Frontal cortex (tissue), 4 donors: ENCODE measurements around the gene GPR68. TPM values are rescaled to one million over a fixed set of nuclear protein-coding genes. Genes with fewer than 3 reads are reported as not detected.
"Not testable (repeated sequence)": the region's sequence is repeated elsewhere in the genome, so short reads cannot be mapped to it uniquely, and the experiment has no call there.

Experiments used
- DNase-seq, 2 donors: peaks; one replicate each; pipeline ENCODE4 v3.0.0; 2012; ENCODE audit warnings: low spot score in 2 of 2
- FAIRE-seq: peaks from 2 replicates; lab custom pipeline; 2012; peaks lifted over from hg19 to GRCh38; lab: Jason Lieb, UNC
- total RNA-seq: library from RNA; depleted of rRNA; stranded (reverse); fragments of >200 nt; gene quantifications from one replicate; pipeline ENCODE4 v1.2.3, GENCODE V29; 2014
- donor health status: control.
- donor health status: control.
- donor health status: control.

Gene GPR68
- total RNA-seq, 1 donor from 2014 or later, result 4.9 TPM

DNA sequence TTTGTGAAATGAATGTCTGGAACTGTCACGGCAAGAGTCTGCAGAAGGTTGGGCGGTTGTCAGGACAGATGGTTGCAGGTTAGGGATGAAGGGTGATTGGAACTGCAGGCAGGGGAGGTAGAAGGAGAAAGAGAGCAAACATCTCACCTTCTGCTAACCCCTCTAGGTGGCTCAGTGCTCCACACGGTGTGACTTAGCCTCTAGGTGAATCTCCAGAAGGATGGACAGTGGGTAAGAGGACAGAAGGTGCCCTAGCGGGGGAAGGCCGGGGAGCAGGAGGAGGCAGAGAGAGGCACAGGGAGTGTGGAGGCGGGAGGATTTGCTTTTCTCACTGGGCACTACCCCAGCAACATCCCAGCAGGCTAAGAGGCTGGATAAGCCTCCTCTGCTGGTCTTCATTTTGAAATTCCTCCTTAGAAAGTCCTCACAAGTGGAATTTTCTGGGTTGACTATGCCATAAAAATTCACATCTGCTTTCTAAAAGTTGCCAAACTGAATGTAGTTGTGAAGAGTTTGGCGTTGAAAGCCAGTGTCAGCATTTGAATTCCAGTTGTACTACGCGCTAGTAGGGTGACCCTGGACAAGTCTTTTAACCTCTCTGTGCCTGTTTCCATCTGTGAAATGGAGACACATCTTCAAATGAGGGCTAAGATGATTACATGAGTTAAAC lies 10.7 kb upstream of the GPR68 start:
- DNase-seq, result no peak
- FAIRE-seq, result no peak

DNA sequence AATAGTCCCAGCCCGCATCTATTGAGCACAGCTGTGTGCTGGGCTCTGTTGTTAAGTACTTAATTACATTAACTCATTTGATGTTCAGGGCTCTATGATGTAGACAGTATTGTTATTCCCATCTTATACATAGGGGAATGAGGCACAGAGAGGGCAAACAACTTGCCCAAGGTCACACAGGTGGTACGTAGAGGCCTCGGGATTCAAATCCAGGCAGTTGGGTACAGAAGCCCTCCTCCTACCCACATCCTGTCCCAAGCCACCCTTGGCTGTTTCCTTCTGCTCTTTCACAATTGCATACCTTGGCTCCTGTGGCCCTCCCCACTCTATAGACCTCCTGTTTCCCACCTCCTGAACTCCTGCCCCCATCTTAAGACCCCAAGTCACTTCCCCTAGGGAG lies 10.0 kb upstream of the GPR68 start:
- no peak for DNase-seq
- no peak for FAIRE-seq

DNA sequence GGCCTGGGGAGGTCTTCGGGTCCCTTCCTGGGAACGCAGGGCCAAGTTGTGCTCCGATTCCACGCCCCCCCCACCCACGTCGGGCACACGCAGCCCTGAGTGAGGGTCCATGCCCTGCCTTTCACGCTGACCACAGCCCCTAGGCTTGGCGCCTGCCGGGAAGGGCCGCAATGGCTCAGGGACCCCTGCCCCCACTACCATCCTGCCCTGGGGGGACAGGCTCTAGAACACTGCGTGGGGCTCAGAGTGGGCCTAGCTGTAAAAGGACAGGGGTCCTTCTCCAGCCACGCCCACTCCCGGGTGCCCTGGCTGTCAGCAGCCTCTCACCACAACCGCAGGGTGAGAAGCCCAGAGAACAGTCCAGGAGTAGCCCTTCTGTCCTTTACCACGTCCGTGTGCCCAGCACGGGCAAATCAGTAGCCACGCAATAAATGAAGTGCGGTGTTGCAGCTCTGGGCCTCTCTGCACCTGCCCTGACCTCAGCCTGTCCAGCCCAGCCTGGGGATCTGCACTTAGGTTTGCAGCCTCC lies 9.4 kb upstream of the GPR68 start:
- DNase-seq (no peak), FAIRE-seq (no peak)

DNA sequence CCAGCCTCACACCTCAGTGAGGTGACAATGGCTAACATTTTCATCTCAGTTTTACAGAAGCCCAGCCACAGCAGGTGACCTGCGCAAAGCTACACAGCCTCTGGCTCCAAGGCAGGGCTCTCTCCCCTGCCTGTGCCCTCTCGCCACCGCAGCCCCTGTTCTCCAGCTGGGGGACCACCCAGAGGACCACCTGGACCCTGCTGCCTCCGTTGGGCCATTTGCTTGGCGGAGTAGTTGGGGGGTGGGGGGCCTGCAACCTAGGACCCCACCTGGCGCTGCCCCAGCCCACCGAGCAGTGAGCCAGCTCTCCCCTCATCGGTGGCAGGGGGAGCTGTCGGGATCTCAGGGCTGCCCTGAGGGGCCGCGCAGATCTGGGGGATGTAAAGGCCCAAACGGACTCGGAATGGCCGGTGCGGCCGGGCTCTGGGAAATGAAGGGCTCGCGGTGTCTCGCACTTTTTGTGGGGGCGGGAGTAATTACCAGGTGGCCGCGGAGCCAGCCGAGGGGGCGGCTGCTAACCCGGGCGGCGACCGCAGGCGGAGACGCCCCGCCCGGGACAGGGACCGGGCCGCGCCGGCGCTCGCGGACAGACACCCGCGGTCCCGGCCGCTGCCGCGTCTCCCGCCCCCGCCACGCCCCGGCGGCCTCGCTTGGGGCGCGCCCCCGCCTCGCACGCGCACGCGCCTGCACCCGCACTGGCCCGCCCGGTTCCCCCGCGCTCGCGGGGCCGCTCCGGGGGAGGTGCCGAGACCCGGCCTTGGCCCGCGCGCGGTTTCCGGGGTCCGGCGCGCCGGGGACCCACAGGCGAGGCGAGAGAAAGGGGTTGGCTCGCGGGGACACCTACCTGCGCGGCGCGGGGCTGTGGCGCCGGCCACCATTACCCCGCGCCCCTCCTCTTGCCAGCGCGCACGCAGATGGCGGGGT lies 8.6 kb upstream of the GPR68 start:
- FAIRE-seq (no peak), DNase-seq (peak; percentile 51 to 74)

DNA sequence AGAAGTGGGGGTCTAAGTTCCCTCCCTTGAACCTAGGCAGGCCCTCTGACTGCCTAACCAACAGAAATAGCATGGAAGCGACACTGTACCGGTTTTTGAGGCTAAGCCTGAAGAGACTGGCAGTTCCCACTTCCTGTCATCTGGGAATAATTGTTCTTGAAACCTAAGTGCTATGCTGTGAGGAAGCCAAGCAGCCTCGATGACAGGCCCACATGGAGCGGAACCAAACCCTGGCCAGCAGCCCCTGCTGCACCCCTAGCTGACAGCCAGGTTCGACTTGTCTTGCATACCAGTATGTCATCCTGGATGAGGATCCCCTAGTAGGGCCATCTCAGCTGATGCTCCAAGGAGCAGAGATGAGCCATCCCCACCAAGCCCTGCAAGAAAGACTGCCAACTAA lies 6.4 kb upstream of the GPR68 start:
- no peak for FAIRE-seq
- DNase-seq, result no peak

DNA sequence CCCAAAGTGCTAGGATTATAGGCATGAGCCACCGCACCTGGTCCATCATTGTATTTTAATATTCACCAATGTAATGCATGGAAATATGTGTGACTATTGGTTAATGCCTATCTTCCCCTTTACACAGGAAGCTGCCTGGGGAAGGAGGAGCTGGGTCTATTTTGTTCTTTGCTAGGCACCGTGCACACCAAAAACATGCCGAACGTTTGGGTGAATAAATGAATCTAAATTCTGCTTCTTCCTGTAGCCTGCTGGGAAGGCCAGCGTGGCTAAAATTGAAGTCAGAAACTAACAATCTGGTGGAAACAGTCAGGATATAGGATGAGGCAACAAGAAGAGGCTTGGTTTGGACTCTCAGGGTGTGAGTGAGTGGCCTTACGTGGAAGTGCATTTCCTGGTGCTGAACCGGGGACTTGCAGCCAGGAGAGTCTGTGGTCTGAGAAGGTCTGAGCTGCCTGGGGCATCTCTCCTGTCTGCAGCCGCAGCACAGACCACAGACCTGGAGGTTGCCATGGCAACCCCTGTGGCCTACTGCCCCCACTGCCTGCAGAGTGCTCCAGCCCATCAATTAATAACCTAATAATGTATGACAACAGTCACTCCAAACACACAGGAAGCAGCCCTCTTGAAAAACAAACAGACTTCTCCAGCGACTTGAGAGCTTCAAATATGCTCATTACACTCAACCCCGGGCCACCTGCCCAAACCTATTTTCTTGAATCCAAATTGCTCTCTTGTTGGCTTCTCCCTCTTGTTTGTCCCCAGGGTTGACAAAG lies 5.5 kb upstream of the GPR68 start:
- FAIRE-seq, result no peak
- no peak for DNase-seq

DNA sequence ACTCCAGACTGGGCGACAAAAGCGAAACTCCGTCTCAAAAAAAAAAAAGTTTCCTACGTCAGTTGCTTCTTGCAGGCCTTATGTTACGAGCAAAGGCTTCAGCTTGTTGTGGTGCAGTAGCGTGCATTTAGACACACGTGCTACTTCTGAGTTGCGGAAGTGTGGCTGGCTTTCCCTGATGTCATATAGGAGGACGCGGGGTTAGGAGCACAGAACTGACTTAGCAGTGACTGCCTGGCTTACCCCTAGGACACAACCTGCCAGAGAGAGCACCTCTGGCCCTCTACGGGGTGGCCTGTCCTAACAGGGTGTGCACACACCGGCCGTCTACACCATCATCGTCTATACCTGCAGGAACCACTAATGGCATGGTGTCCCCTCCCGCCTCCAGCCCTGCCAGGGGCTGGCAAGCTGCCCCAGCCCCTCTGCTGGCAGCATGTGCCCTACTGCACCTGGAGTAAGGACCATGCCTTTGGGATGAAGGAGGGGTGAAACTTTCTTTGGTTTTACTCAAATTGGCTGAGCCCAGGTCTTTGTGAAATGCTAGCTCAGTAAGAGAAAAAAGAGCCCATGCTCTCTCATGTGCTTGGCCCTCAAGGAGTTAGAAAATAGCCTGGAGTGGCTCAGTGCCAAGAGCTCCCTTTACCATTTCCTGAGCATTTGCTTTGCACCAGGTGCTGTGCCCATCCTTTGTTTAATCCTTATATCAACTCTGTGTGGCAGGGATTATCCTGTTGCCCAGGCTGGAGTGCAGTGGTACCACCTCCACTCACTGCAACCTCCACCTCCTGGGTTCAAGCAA lies 1.7 kb upstream of the GPR68 start:
- DNase-seq (no peak), FAIRE-seq (no peak)

DNA sequence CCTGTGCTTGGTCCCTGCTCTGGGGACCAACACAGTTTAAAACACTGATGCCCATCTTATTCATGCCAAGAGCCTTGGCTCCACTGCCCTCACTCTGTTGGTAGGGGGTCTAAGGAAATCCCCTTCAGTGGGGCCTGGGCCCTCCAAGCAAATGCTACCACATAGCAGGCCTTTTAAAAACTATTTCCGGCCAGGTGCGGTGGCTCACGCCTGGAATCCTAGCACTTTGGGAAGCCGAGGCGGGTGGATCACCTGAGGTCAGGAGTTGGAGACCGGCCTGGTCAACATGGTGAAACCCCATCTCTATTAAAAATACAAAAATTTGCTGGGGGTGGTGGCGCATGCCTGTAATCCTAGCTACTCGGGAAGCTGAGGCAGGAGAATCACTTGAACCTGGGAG lies 1.1 kb upstream of the GPR68 start:
- not testable (repeated sequence) for FAIRE-seq

DNA sequence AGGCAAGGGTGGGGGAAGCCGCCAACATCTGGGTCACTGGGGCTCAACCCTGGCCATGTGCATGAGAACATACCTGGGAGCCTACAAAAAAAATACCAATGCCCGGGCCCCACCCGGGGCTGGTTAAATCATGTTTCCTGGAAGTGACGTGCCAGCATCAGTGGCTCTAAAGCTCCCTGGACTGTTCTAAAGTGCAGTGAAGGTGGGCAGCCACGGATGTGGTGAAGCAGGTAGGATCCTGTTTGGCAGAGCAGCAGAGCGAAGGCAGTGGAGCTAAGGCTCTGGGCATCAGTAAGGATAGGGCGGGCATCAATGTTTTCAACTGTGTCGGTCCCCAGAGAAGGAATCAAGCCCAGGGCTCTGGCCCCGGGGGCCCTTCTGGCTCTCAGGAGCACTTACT lies 525 bp upstream of the GPR68 start:
- FAIRE-seq, result no peak
- DNase-seq, result no peak

More for the DNA sequence above, 1.1 kb upstream of the GPR68 start:
- not testable (repeated sequence) for DNase-seq

DNA sequence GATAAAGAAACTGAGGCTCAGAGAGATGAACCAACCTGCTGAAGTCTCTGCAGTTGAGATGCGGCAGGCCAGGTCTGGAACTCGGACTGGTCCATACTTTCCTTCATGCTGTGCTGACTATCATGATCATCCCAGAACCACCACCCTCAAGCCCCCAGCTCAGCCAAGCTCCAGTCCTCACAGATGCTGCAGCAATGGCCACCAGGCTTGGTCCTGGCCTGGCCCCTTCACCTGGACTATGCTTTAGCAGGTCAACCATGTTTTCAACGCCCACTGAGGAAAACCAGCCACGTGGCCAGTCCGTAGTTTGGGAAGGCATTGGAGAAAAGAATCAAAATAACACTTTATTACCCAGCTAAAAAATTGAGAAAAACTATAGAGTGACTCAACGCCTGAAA lies 1.4 kb downstream of the GPR68 start:
- no peak for FAIRE-seq
- no peak for DNase-seq

DNA sequence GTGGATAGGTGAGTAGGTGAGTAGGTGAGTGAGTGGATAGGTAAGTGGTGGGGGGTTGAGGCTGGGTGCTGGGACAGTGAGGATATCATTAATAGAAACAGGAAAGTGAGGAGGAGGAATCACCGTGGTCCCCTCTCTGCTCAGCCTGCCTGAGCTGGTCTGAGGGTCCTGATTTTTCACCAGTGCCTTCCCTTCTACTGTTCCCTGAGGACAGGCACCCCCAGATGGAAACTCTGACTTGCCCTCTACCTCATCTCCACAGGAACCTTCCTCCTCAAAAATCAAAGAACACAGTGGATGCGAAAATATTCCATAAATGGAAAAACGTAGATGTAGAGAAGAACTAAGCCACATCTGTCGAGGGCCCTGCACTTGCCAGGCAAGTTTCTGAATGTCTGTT lies 1.9 kb downstream of the GPR68 start:
- DNase-seq (no peak), FAIRE-seq (no peak)

DNA sequence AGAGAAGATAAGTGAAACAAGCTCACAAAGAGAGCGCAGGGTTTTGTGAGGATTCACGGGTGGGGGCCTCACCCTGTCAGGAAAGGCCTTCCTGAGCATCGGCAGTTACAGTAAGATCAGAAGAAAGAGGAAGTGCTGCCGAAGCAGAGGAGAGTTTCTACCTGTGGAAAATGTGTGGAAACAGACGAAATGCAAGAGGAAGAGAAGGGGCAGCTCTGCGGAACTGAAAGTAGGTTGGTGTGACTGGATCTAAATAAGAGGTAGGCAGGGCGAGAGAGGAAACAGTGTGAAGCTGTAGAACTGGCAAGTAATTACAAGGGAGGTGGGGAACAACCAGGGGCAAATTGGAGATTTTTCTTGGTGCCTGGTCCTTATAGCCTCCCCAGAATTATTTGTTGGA lies 2.6 kb downstream of the GPR68 start:
- FAIRE-seq (no peak), DNase-seq (no peak)

DNA sequence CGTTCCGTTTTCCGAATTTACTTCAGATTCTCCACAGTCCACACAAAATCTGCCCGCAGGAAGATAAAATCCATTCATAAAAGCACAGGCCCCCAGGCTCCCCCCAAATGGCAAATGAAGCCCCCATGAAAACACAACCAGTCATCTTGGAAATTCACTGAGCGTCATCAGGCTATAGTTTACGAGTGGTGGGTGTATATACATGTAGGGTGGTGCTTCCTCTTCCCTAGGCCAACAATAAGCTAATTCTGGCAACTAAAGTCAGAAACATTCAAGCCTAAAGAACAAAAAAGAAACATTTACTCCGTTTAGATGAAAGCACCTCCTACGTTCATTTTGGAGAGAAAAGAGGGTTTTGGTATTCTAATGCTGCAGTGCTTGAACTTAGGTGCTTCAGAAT lies 5.8 kb downstream of the GPR68 start:
- FAIRE-seq, result no peak
- DNase-seq, result no peak

DNA sequence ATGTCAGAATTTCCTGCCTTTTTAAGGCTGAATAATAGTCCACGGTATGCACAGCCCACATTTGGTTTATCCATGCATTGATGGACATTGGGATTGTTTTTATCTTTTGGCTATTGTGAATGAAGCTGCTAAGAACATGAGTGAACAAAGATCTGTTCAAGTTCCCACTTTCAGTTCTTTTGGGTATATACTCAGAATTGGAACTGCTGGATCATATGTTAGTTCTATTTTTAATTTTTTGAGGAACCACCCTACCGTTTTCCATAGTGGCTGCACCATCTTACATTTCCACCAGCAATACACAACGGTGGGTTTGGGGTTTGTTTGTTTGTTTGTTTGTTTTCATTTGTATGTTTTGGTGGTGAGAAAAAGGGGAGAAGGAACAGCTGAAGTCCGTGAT lies 6.4 kb downstream of the GPR68 start:
- FAIRE-seq, result no peak

DNA sequence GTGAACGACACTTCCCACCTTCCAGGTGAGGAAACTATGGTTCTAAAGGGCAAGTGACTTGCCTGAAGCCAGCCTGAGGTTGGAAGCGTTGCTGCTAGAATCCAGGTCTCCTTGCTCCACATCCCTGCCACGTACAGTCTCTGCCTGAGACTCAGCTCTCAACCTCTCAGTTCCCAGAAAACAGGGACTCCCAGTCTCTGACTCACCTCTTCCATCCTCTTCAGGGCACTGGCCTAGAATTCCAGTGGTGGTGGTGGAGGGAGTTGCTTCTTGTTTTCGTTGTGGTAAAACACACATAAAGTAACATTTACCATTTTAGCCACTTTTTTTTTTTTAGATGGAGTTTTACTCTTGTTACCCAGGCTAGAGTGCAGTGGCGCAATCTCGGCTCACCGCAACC lies 7.3 kb downstream of the GPR68 start:
- FAIRE-seq (no peak), DNase-seq (no peak)

More for the DNA sequence above, 6.4 kb downstream of the GPR68 start:
- DNase-seq, result no peak

DNA sequence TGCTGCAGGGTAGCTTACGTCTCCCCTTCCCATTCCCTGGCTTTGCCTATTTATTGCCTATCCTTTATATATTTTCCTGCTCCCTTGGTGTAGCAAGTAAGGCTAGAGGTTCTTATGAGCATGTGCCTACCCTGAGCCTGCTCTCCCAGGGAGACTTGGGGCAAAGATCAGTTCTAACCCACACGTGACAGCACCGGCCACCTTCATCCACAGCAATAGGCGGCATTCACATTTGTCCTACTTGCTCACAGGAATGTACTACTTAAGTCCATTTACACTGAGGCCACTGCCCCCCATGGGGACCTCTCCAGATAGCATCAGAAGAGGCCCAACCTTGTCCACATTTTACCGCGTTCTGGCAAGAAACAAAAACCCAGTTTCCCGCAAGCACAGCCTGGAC lies 8.7 kb downstream of the GPR68 start:
- FAIRE-seq (no peak), DNase-seq (no peak)

DNA sequence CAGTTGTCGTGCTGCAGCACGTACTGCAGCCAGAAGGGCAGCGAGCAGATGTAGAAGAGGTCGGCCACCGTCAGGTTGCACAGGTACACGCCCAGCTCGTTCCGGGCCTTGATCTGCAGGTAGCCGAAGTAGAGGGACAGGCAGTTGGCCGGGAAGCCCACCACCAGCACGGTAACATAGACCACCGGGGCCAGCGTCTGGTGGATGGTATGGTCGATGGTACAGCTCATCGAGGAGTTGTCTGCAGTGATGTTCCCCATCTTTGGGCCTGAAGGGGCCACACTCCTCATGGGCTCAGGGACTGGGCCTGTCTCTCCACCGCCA lies 9.8 kb downstream of the GPR68 start:
- FAIRE-seq (no peak), DNase-seq (no peak)

DNA sequence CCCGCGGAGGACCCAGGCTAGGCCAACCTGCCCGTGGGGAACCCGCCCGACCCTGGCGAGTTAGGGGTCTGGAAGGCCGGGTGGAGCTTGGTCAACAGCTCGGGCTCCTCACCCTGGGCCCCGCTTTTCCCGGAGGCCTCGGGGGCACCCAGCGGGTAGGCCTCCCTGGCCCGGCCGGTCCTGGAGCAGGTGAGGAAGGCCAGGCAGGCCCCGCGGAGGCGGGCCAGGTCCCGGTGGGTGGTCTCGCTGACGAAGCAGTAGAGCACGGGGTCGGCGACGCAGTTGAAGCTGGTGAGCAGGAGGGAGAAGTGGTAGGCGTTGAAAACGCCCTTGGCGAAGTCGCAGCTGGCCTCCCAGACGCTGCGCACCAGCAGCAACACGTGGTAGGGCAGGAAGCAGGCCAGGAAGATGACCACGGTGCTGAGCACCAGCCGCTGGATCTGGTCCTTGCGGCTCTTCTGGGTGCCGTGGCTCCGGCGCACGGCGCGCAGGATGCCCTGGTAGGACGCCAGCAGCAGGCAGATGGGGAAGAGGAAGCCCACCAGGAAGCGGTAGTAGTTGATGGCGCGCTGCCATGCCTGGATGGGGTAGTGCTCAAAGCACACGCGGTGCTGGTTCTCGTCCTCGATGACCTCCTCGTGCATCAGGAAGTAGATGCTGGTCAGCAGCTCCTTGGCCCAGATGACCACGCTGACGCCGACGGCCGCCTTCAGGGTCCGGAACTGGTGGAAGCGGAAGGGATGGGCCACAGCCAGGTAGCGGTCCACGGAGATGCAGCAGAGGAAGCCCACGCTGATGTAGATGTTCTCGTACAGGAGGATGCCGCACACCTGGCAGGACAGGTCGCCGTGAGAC lies 10.3 kb downstream of the GPR68 start:
- no peak for FAIRE-seq

DNA sequence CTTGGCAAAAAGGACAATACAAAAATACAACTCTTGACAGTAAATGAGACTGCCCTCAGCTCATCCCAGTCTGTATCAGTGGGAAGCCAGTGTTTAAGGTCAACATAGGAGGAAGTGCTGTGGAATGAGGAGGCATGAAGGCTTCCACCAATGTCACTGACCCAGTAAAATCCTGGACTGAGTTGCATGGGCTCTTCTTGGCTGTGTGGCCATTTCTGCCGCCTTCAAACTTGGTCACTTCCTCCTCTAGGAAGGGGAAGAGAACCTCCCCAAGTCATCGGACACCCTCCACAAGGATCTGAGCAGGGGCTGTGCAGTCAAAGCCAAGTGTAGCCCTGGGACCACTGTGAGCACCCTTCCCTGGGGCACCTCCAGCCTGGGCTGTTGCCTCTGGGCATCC lies 11.9 kb downstream of the GPR68 start:
- no peak for FAIRE-seq
- DNase-seq, result no peak

More for the DNA sequence above, 10.3 kb downstream of the GPR68 start:
- DNase-seq, result no peak
